GM18502 (cell line): ENCODE results near the gene PPP2R3A.
"Not testable (repeated sequence)": the region's sequence is repeated elsewhere in the genome, so short reads cannot be mapped to it uniquely, and the experiment has no call there.

Source experiments
- ATAC-seq: cut with Tn5 transposase; IDR thresholded peaks from one replicate; pipeline ENCODE4 v1.9.1; 2021; ENCODE audit warnings: mild to moderate bottlenecking; ENCODE audit not compliant: unreplicated experiment, poor library complexity

Gene PPP2R3A

DNA sequence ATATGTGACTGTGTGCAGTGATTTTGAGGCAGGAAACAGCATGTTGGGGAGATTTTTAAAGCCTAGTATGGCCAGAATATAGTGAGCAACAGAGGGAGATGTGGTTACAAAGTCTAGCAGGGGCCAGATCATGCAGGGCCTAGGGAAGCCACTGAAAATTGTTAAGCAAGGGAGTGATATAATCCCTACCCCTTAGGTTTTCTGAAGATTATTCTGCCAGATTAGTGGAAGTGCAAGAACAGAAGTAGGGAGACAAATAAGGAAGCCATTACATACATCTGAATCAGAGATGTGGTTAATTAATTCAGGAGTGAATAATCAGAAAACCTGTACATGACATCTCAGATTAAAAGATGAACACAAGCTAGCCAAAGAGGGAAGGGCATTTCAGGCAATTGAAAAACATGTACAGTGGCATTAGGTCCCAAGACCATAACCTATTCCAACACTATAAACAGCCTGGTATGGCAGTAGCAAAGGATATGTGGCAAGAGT lies 175.8 kb downstream of the PPP2R3A start:
- ATAC-seq: no peak

DNA sequence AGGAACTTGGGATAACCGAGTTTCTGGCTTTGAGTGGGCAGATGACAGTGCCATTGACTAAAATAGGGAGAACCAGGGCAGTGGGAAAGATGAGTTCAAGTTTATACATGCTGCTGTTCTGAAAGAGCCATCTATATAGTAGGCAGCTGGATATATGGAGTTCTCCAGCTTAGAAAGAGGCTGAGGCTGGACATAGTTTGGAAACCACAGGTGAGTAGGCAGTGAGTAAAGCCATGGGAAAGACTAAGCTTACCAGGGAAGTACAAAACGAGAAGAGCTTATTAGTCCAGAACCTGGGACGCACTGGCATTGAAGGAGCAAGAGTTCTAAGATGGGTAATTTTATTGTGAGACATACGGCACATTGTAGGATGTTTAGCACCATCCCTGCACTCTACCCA lies 176.4 kb downstream of the PPP2R3A start:
- ATAC-seq: no peak

DNA sequence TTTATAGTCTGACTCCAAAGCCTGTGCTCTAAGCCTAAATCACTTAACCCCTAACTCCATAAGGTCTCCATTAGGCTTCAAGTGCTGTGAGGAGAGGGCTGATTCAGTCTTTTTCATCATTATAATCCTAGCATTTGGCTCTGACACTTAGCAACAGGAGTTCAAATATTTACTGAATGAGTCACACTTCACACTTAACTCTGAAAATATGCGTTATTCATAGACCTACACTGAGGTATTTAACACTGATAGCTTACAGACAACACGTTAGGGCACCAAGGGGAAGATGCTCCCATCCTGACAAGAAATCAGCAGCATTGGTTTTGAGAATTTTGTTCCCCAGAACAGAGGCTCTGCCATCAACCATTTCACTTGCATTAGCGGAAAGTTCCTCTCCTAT lies 177.1 kb downstream of the PPP2R3A start:
- ATAC-seq: no peak

DNA sequence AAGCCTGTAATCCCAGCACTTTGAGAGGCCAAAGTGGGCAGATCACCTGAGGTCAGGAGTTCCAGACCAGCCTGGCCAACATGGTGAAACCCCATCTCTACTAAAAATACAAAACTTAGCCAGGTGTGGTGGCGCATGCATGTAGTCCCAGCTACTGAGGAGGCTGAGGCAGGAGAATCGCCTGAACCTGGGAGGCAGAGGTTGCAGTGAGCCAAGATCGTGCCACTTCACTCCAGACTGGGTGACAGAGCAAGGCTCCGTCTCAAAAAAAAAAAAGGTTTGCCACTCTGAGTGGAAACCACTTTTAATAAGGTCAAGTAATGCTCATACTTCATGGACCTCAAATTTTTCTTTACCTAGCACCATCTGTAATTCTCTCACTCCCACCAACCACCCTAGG lies 178.9 kb downstream of the PPP2R3A start:
- not testable (repeated sequence) for ATAC-seq

DNA sequence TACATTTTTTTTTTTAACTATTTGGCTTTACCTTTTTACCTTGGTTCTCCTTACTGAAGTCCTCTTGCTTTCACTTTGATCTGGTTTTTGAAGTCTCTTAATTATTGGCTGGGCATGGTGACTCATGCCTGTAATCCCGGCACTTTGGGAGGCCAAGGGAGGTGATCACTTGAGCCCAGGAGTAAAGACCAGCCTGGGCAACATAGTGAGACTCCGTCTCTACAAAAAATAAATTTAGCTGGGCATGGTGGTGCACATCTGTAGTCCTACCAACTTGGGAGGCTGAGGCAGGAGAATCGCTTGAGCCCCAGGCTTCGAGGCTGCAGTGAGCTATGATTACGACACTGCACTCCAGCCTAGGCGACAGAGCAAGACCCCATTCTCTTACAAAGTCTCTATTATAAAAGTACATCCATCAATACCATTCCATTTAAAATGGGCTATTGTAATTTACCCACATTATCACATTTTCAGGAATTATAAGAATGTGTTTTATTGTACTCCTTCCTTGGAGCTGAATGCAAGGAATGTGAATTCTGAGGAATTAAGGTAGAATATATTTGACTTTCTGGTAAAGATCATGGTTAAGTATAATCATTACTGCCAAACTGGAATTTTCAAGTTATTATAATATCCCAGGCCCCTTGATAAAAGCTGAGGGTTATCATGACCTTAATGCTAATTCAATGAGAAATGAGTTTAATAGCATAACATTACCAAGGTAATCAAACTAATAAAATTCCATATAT lies 181.6 kb downstream of the PPP2R3A start:
- no peak for ATAC-seq

DNA sequence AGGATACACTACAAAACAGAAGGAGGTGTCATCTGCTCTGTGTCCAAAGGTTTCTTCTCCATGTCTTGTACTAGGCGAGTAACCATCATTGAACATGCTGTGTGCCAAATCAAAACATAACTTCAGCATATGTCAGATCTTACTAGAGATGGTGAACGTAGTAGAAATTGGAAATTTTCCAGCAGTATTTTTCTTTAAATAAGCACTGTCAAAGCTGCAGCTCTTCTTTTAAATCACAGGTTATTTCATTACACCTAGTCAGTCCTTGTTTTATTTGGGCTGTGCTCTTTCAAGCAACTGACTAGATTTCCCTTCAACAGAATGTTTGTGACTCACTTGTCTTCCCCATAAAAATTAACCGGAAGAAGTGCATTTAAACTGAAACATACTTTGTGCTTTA lies 184.1 kb downstream of the PPP2R3A start:
- no peak for ATAC-seq

DNA sequence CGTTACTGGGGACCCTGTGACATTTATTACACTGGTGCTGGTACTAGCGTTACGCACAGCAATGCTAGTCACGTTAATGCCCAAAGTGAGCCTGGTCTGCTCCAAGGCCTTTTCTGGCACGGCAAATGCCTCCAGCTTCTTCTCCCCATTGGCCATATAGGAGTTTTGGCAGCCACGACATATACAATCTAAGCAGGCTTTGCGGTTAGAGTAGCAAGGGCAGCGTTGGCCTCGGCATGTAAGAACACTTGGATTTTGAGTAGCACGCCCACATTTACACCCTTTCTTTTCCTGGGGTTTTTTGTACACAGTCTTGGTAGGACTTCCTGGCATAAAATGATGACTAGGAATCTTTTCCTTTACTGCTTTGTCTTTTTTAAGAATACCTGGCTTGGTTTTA lies 185.7 kb downstream of the PPP2R3A start:
- no peak for ATAC-seq

DNA sequence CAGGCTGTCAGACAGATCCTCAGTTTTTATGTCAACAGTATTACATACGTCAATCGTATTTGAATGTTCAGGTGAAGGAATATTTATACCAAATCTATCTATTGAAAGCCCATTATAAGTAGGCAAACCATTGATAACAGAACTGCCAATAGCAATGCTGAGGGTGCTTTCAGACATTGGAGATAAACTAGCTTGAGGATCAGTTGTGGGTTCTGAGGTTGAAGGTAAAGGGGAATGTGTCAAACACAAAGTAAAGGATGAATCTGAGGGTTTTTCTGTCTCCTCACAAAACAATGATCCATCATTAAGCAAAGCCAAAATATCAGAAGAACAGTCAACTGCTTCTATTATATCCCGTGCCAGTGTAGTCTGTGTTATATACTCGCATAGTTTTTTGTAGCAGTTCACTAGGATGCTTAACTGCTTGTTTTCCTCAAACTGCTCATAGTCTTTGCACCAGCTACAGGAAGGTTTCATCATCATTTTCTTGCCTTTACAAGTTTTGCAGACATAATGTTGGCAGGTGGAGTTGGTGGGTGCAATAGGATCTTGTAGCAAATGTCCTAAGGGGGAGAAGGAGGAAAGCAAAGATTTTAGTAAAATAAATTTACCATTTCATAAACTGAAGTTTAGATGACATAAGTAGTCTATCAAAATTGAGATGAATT lies 186.8 kb downstream of the PPP2R3A start:
- ATAC-seq: no peak

DNA sequence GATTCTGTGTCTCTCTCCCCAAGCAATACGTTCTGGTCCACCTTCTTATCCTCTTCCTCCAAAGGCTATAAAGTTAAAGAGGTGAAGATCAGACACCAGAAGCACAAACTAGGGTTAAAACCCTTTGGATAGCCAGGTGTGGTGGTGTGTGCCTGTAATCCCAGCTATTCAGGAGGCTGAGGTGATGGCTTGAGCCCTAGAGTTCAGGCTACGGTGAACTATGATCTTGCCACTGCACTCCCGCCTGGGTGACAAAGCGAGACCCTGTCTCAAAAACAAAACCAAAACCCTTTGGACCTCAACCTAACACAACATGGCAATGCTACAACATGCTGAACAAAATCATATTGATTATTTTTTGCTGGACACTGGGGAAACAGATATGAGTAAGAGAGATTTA lies 187.4 kb downstream of the PPP2R3A start:
- no peak for ATAC-seq

DNA sequence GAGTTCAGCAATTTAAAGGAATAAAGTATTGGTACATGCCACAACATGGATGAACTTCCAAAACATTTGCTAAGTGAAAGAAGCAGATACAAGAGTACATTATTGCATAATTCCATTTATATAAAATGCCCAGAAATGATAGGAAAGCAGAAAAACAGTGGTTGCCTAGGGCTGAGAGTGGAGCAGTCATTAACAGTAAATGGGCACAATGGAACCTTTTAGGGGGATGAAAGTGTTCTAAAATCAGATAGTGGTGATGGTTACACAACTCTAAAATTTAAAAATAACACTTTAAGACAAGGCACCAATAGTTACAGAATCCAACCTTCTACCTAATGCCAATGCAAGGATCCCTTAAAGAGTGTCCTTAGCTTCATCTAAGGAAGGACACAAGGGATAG lies 196.0 kb downstream of the PPP2R3A start:
- no peak for ATAC-seq

DNA sequence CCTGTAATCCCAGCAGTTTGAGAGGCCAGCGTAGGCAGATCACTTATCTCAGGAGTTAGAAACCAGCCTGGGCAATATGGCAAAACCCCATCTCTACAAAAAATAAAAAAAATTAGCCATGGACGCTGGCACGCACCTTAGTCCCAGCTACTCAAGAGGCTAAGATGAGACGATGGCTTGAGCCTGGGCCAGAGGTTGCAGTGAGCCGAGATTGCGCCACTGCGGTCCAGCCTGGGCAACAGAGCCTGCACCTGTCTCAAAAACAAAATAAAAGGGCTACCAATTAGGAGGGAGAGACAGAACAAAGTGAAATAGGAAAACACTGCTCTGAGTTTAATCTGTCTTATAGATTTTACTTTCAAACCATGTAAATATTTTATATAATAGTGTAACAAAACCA lies 196.8 kb downstream of the PPP2R3A start:
- no peak for ATAC-seq

DNA sequence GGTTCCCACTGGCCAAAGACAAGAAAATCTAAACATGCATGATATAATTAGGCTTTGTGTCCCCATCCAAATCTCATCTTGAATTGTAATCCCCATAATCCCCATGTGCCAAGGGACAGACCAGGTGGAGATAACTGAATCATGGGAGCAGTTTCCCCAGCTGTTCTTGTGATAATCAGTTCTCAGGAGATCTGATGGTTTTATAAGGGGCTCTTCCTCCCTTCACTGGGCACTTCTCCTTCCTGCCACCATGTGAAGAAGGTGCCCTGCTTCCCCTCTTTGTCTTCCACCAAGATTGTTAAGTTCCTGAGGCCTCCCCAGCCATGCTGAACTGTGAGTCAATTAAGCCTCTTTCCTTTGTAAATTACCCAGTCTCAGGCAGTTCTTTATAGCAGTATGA lies 198.1 kb downstream of the PPP2R3A start:
- not testable (repeated sequence) for ATAC-seq

DNA sequence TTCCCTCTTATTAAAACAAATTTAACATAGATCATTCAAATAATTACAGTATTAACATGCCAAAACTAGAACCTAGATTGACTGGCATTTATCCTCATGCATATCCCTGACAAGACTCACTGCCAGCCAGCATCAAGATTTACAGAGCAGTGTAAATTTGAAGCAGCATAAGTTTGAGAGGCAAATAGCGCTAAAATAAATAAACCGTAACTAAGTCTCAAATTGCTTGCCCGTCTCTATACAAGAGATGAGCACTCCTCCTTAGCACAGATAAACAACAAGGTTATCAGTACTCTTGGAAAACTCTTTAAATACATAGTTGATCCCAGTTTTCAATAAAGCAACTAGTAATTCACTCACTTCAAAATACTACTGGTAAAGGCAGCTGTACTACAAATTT lies 201.0 kb downstream of the PPP2R3A start:
- ATAC-seq: no peak

DNA sequence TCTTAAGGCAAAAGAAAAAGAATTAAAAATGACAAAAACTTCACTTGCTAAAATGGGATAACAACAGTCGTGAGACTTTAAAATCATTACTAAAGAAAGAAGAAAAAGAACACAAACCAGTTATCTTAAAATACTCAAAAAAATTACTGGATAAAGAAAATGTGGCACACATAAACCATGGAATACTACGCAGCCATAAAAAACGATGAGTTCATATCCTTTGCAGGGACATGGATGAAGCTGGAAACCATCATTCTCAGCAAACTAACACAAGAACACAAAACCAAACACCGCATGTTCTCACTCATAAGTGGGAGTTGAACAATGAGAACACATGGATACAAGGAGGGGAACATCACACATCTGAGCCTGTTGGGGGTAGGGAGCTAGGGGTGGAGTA lies 202.7 kb downstream of the PPP2R3A start:
- ATAC-seq: not testable (repeated sequence)

DNA sequence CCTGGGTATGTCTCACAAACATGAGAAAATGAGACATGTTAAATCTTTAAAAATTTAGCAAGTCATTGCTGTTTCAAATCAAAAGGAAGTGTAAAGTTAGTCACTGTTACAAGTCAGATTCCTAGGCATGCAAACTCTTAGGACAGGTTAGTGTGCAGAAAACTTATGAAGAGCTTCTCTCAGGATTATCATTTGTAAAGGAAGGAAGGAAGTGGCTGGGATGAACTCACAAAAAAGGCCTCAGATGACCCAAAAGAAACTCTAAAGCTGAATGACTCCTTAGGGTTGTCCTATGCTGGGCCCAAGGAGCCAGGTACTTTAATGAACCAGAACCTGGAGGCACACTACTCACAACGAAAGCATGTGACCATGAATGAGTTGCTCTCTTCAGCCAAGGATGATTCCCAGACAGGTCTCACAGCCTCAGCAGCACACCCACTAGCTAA lies 205.6 kb downstream of the PPP2R3A start:
- ATAC-seq: no peak

DNA sequence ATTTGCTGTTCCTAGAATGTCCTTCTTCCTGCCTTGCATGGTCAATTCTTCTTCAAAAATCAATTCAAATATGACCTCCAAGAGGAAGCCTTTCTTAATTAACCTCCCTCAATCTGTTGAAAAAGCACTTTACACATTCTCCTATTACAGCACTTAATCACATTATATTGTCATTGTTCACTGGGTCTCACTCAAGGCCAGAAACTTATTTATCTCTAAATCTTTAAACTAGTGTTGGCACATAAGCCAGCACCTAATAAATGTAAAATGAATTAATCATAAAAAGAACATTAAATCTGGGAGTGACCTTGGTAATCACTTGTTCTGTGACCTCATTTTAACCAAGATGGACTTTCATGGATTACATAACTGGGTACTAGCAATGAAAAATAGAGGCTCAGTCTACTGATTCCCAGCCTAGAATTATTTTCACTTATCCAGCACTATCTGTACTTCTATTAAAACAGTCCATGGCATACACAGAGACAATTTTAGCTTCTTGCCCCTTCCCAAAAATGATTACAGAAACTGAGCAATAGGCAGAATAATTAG lies 208.5 kb downstream of the PPP2R3A start:
- no peak for ATAC-seq

DNA sequence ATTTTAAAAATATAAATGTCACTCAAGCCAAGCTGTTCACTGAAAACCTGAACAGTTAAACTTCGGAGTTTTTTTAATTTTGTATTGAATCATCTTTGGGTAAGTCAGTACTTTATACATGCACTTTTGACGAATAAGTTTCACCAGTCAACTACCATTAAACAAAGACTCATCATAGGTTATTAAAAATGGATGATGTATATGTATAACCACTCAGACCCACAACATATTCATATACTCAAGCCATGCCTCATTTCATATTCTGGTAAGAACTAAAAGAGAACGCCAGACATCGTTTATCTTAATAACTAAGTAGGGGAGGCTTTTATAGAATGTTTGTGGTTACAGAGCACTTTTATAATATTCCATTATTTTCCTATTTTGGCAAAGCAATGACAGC lies 212.3 kb downstream of the PPP2R3A start:
- ATAC-seq: no peak

DNA sequence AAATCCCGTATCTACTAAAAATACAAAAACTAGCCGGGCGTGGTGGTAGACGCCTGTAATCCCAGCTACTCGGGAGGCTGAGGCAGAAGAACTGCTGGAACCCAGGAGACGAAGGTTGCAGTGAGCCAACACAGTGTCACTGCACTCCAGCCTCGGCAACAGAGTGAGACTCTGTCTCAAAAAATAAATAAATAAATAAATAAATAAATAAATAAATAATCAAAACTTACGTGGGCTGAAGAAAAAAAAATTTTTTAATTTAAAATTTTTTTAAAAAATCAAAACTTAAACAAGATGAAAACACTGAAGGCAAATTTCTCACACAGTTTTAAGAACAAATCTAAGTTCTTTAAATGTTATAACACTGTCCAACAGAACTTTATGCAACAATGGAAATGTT lies 216.2 kb downstream of the PPP2R3A start:
- ATAC-seq: no peak

DNA sequence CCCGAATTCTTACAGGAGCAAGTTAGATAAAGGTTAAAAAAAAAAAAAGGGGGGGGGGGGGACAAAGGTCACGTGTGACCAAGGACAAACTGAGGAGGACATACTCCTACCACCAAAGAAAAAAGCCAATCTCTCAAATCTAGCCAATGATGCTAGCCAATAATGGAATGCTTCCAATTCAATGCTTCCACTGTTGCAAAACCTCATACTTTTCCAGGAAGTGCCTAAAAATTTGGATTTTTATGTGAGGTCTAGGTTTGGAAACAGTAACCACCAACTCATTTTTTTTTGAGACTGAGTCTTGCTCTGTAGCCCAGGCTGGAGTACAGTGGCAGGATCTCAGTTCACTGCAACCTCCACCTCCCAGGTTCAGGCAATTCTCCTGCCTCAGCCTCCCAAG lies 219.2 kb downstream of the PPP2R3A start:
- ATAC-seq: no peak

DNA sequence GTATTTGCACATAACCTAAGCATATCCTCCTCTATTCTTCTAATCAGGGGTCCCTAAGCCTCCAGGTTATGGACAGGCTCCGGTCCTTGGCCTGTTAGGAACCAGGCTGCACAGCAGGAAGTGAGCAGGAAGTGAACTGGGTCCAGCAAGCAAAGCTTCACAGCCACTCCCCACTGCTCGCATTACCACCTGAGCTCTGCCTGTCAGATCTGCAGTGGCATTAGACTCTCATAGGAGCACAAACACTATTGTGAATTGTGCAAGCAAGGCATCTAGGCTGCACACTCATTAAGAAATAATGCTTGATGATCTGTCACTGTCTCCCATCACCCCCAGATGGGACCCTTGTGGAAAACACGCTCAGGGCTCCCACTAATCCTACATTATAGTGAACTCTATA lies 220.8 kb downstream of the PPP2R3A start:
- ATAC-seq: peak; percentile 49

DNA sequence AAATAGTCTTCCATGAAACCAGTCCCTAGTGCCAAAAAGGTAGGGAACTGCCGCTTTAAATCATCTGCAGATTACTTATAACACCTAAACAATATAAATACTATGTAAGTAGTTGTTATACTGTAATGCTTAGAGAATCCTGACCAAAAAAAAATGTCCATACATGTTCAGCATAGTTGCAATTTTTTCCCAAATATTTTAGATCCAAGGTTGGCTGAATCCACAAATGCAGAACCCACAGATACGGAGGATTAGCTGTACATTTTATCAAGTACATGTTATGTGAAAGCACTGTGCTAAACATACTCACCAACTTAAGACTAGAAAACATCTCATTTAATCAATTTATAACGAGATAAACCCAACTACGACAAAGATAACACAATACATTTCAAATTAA lies 221.3 kb downstream of the PPP2R3A start:
- ATAC-seq: no peak

DNA sequence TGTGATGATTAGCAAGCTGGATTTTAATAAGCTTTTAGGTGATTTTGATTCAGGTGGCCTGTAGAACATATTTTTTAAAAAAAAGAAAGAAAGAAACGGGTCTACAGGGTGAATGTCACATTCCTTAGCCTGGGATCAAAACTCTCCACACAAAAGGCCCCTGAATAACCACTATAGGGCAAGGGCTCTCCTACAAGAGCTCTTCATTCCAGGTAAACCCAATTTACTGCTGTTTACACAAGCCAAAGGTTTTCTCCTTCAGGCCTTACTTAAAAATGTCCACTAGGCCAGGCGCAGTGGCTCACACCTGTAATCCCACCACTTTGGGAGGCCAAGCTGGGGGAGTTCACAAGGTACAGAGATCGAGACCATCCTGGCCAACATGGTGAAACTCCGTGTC lies 222.3 kb downstream of the PPP2R3A start:
- ATAC-seq: no peak
